Sigmoid colon (tissue), 3 donors: Measurements from ENCODE around the gene DCTPP1.

Experiments used
- CTCF ChIP-seq, 4 experiments: fragments of 450-650 bp in 3 of 4; fragments of 200-600 bp in 1 of 4; IDR thresholded peaks; one replicate each; pipeline ENCODE4 v1.5.1; 2016 to 2019; ENCODE audit warnings: antibody characterized with exemption in 4 of 4, mild to moderate bottlenecking in 3 of 4, moderate library complexity in 2 of 4
- POLR2A ChIP-seq, 2 donors: fragments of 450-650 bp; IDR thresholded peaks; one replicate each; pipeline ENCODE4 v1.6.1; 2016; ENCODE audit warnings: antibody characterized with exemption in 2 of 2, mild to moderate bottlenecking in 2 of 2, moderate library complexity in 2 of 2

DNA sequence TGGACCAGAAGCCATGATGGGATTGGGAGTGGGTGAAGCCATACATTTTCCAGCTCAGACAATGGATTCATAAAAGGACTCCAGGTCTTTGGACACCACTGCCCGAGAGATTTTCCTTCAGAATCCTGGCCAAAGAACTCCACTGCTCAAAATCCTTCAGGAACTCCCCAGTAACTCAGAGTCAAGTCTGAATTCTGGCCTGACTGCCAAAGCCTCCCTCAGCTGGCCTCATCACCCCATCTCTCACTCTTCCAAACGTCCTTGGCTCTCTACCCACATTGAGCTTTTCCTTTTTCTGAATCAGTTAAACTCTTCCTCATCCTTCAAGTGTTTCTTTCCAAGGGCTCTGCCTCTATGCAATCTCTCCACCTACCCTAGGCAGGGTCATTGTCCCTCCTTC lies 46.3 kb downstream of the DCTPP1 start:
- no peak for TF ChIP-seq CTCF (IDR thresholded peaks at IDR 0.05)
- no peak for TF ChIP-seq POLR2A (IDR thresholded peaks at IDR 0.05)
